HepG2 (cell line): ENCODE results near the gene YY1. TPM values are rescaled to one million over a fixed set of nuclear protein-coding genes. Genes with fewer than 3 reads are reported as not detected.

Source experiments
- CBX2 ChIP-seq, 2 experiments: fragments of 200-600 bp in 1 of 2; sonication (generic); formaldehyde crosslinking in 1 of 2; IDR thresholded peaks; 2 replicates each; pipeline versions ENCODE4 v1.7.0 to v1.8.1; 2018 to 2022; ENCODE audit warnings: low read depth in 2 of 2, low read length in 1 of 2, mild to moderate bottlenecking in 1 of 2, missing genetic modification reagents in 1 of 2
- DZIP1 ChIP-seq: sonication (generic); formaldehyde crosslinking; IDR thresholded peaks from 2 replicates; pipeline ENCODE4 v1.5.0; 2020; ENCODE audit warnings: mild to moderate bottlenecking, missing genetic modification reagents
- GABPB1 ChIP-seq: IDR thresholded peaks from 2 replicates; pipeline ENCODE4 v1.6.1; 2016; ENCODE audit warnings: mild to moderate bottlenecking, missing genetic modification reagents, moderate library complexity, missing compliant biosample characterization
- JARID2 ChIP-seq: sonication (generic); formaldehyde crosslinking; IDR thresholded peaks from 2 replicates; pipeline ENCODE4 v1.8.1; 2023; ENCODE audit warnings: missing genetic modification reagents, inconsistent platforms; ENCODE audit not compliant: insufficient replicate concordance
- MLX ChIP-seq: IDR thresholded peaks from 2 replicates; pipeline ENCODE4 v1.6.1; 2016
- NPAS2 ChIP-seq: sonication (generic); formaldehyde crosslinking; IDR thresholded peaks from 2 replicates; pipeline ENCODE4 v1.8.0; 2022; ENCODE audit warnings: mild to moderate bottlenecking, missing genetic modification reagents, borderline replicate concordance
- POGK ChIP-seq: sonication (generic); formaldehyde crosslinking; conservative IDR thresholded peaks from 2 replicates; pipeline ENCODE4 v1.8.0; 2022; ENCODE audit warnings: mild to moderate bottlenecking, moderate library complexity, missing genetic modification reagents
- SMC3 ChIP-seq: IDR thresholded peaks from 2 replicates; pipeline ENCODE4 v1.6.1; 2011; ENCODE audit warnings: low read length, improper control_type of control experiment
- UBTF ChIP-seq: sonication (generic); formaldehyde crosslinking; IDR thresholded peaks from 2 replicates; pipeline ENCODE4 v1.4.0; 2020; ENCODE audit warnings: mild to moderate bottlenecking, missing genetic modification reagents
- XRCC5 ChIP-seq: fragments of 200-400 bp; formaldehyde crosslinking; optimal IDR thresholded peaks from 2 replicates; pipeline ENCODE3; 2017; ENCODE audit warnings: mild to moderate bottlenecking, low read length
- ZFY ChIP-seq: sonication (generic); formaldehyde crosslinking; IDR thresholded peaks from 2 replicates; pipeline ENCODE4 v1.4.0; 2020; ENCODE audit warnings: missing genetic modification reagents
- ZHX2 ChIP-seq, 2 experiments: sonication (generic) in 1 of 2; formaldehyde crosslinking in 1 of 2; IDR thresholded peaks; 2 replicates each; pipeline versions ENCODE4 v1.6.1 to v1.9.0; 2014 to 2022; ENCODE audit warnings: antibody characterized with exemption in 1 of 2, borderline replicate concordance in 1 of 2, inconsistent platforms in 1 of 2, low read depth in 1 of 2, missing genetic modification reagents in 1 of 2
- ZMYM2 ChIP-seq: sonication (generic); formaldehyde crosslinking; IDR thresholded peaks from 2 replicates; pipeline ENCODE4 v1.8.0; 2022; ENCODE audit warnings: mild to moderate bottlenecking, missing genetic modification reagents
- ZNF678 ChIP-seq: sonication (generic); formaldehyde crosslinking; IDR thresholded peaks from 2 replicates; pipeline ENCODE4 v1.4.0; 2020; ENCODE audit warnings: mild to moderate bottlenecking, missing genetic modification reagents
- ZNF724P ChIP-seq: sonication (generic); formaldehyde crosslinking; IDR thresholded peaks from 2 replicates; pipeline ENCODE4 v1.8.0; 2022; ENCODE audit warnings: missing genetic modification reagents, borderline replicate concordance
- ZNF75D ChIP-seq: sonication (generic); formaldehyde crosslinking; IDR thresholded peaks from 2 replicates; pipeline ENCODE4 v1.8.1; 2023; ENCODE audit warnings: missing genetic modification reagents, mild to moderate bottlenecking, borderline replicate concordance
- polyA plus RNA-seq, 8 experiments: library from polyadenylated mRNA; depleted of rRNA in 3 of 8; stranded (reverse) in 7 of 8; unstranded in 1 of 8; fragments of >200 nt; fragmentation: Illumina TruSeq in 4 of 8; extraction: Trizol in 4 of 8; gene quantifications; 2 replicates each; pipeline versions ENCODE4 v1.2.1 to v1.2.3, GENCODE V29; 2011 to 2016; ENCODE audit warnings: low read depth in 4 of 8, missing spikeins in 1 of 8, mixed read lengths in 1 of 8; ENCODE audit not compliant: insufficient read depth in 1 of 8
- total RNA-seq, 5 experiments: library from RNA; depleted of rRNA; stranded (reverse); fragments of >200 nt; fragmentation: Illumina TruSeq; extraction: Trizol; gene quantifications; 2 replicates each; pipeline ENCODE4 v1.2.3, GENCODE V29; 2016; ENCODE audit warnings: low read depth in 1 of 5

YY1 gene
- total and polyA plus RNA-seq, 2 of the 13 experiments (the other 11 are each of a cell fraction or from before 2014, with no cell fraction given), result 29.4 to 68.1 TPM

- TF ChIP-seq DZIP1 (CRISPR knock-in tag) (no peak), XRCC5 (peak; percentile 36), POGK (CRISPR knock-in tag) (no peak), GABPB1 (CRISPR knock-in tag) (no peak), NPAS2 (no peak), ZFY (CRISPR knock-in tag) (peak; percentile 17; the same call in 1 of the 2 replicates), SMC3 (peak; percentile 52), ZNF678 (CRISPR knock-in tag) (no peak), ZNF724P (CRISPR knock-in tag) (no peak), JARID2 (CRISPR knock-in tag) (no peak), CBX2 (IDR thresholded peaks at IDR 0.05; ENCODE audit: low read depth, low read length) (no peak), CBX2 (CRISPR knock-in tag; IDR thresholded peaks at IDR 0.05; ENCODE audit: low read depth) (no peak), ZMYM2 (CRISPR knock-in tag) (no peak), MLX (CRISPR knock-in tag) (no peak), UBTF (no peak), ZNF75D (no peak), ZHX2 (IDR thresholded peaks at IDR 0.05; ENCODE audit: low read depth) (no peak), ZHX2 (CRISPR knock-in tag; IDR thresholded peaks at IDR 0.05; ENCODE audit: borderline replicate concordance) (no peak)
These were observed 64.2 kb downstream of the YY1 start (continued) for GRCh38 chr14:100303179-100303578.
